Measurements from ENCODE around the gene ENTPD2. TPM values are rescaled to one million over a fixed set of nuclear protein-coding genes. Genes with fewer than 3 reads are reported as not detected.

The ENTPD2 gene
- total and polyA plus RNA-seq, 9 of the 15 experiments (the other 6 are each of a cell fraction or from before 2014, with no cell fraction given) = 0.04 to 0.60 (median 0.14) TPM; not detected in 4

DNA sequence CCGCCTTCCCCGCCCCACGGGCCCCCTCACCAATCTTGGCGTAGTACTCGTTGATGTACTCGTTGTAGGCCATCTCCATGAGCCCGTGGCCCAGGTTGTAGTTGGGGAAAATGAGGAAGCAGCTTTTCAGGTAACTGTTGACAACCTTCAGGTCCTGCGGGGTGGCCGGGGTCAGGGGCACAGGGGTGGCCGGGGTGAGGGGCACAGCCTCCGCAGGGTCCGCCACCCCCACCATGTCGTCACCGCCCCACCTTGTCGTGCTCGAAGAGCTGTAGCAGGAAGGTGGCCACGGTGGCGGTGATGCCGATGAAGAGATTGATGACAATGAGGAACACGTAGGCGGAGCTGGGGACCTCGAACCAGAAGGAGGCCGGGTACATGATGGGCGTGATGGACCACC, 42.7 kb downstream of the ENTPD2 start (continued):
- no peak for TF ChIP-seq MLLT1 (IDR thresholded peaks at IDR 0.05)

DNA sequence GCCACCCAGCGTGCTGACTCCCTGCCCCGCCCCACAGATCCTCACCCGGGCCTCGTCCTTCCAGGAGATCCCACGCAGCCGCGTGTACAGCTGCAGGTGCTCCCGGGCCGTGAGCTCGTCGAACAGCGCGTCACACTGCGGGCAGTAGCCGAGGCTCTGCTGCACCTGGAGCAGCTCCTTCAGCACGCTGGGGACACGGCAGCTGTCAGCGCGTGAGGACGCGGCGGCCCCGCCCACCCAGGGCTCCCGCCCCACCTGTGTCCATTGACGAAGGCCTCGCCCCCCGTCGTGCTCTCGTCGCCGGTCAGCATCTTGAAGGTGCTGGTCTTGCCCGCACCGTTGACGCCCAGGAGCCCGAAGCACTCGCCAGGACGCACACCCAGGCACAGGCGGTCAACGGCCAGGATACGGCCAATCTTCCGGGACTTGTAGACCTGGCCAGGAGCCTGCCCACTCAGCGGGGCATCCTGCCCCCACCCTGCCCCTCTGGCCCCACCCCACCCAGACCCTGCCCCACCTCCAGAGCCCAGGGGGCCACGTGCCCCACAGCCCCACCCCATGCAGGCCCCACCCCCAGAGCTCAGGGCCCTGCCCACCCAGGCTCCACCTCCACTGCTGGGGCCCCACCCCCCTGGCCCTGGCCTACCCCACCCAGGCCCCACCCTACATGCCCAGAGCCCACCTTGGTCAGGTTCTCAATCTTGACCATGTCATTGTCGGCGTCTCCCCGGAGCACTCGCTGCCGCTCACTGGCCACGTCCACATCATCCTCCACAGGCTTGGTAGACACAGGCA, 43.7 kb downstream of the ENTPD2 start:
- ATAC-seq = peak; percentile 81
- ChIA-PET CTCF (ENCODE audit: low intra/inter-chr PET ratio) (no interaction called here), POLR2A (interaction anchor here (0.7 to 1.5 kb wide), 2 partner anchors 12 to 39 kb away, joined by 3 to 4 read pairs; no protein-coding TSS in a partner anchor)
- in situ Hi-C loops (cut with MboI) = no loop called here
- no peaks in the 10 kb centered on the region for H3K36me3 ChIP-seq (ENCODE audit: control insufficient read depth, insufficient read depth, low read length)
- H3K4me1 ChIP-seq (replicated peaks in 1 of 2; ENCODE audit: control insufficient read depth in 2 of 2, insufficient read depth in 2 of 2, low read length in 2 of 2) = peaks cover 0 to 76% of the 10 kb centered on the region in 2 experiments; a peak in 2 of 5 replicates
- DNase-seq (ENCODE audit: extremely low read depth in 1 of 4, low spot score in 3 of 4) = peak in 3 of 4 experiments; percentile 48 to 76 (median 65)
- BruUV-seq (replicated peaks) = no TSS peak
- H3K4me2 ChIP-seq (ENCODE audit: insufficient read depth, low read length) = no peak overlapping the region
- H3K9me1 ChIP-seq (ENCODE audit: control insufficient read depth, insufficient read depth, low read length) = no peaks in the 10 kb centered on the region
- 48% methylated on average over 30 of the region's 49 CpGs for WGBS (ENCODE audit: insufficient coverage, low coverage, missing lambda C conversion rate)
- no peaks in the 10 kb centered on the region for H4K20me1 ChIP-seq (replicated peaks; ENCODE audit: control insufficient read depth, insufficient read depth, low read length)
- no peak overlapping the region for H2AFZ ChIP-seq (ENCODE audit: low read depth, low read length)
- no peak for FAIRE-seq
- no peak overlapping the region; a peak in 1 of 4 replicates for H3K9ac ChIP-seq (ENCODE audit: insufficient read depth in 1 of 2, low read depth in 2 of 2, low read length in 2 of 2)
- H3K27me3 ChIP-seq (ENCODE audit: control insufficient read depth in 2 of 2, insufficient read depth in 2 of 2, low read length in 2 of 2) = no peaks in the 10 kb centered on the region
- intact Hi-C loops (cut with micrococcal nuclease) = no loop called here
- H3K27ac ChIP-seq (ENCODE audit: extremely low read depth, low read depth, low read length) = no peak overlapping the region
- H3K9me3 ChIP-seq (replicated peaks; ENCODE audit: control insufficient read depth, insufficient read depth, low read depth, low read length) = no peaks in the 10 kb centered on the region
- no peak overlapping the region for H3K4me3 ChIP-seq
- H3K79me2 ChIP-seq (ENCODE audit: control insufficient read depth, insufficient read depth, low read length) = no peaks in the 10 kb centered on the region
- TF ChIP-seq, protein P1, sequence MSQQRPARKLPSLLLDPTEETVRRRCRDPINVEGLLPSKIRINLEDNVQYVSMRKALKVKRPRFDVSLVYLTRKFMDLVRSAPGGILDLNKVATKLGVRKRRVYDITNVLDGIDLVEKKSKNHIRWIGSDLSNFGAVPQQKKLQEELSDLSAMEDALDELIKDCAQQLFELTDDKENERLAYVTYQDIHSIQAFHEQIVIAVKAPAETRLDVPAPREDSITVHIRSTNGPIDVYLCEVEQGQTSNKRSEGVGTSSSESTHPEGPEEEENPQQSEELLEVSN (IDR thresholded peaks at IDR 0.05; ENCODE audit: borderline replicate concordance in 1 of 2, extremely low read depth in 1 of 2, insufficient read depth in 1 of 2, insufficient read length in 1 of 2, low read depth in 1 of 2, low read length in 1 of 2, poor library complexity in 1 of 2, severe bottlenecking in 1 of 2) = peak in 1 of 2 experiments; percentile 37
- TF ChIP-seq USF2 (CRISPR knock-in tag; IDR thresholded peaks at IDR 0.05) = peak; percentile 18; the same call in 1 of the 2 replicates
- TF ChIP-seq AFF4 (CRISPR knock-in tag; IDR thresholded peaks at IDR 0.05) = no peak

All from K562 (cell line).